Activated CD4-positive, CD25-positive, alpha-beta regulatory T cell treated with anti-CD3 and anti-CD28 coated beads, Interleukin-2, amount 50 U/mL, for 72 hours (primary cell): ENCODE measurements around the gene STIMATE.

Experiments
- DNase-seq: peaks from one replicate; pipeline ENCODE4 v3.0.0; 2021

Gene STIMATE

GRCh38 chr3:52839892-52840545, 57.3 kb downstream of the STIMATE start:
- DNase-seq: no peak

- no peak for DNase-seq
Measured at GRCh38 chr3:52839268-52839575, 58.1 kb downstream of the STIMATE start.

GRCh38 chr3:52838561-52839267, 58.6 kb downstream of the STIMATE start:
- no peak for DNase-seq

GRCh38 chr3:52836986-52837385, 60.4 kb downstream of the STIMATE start:
- no peak for DNase-seq

GRCh38 chr3:52836471-52836845, 60.9 kb downstream of the STIMATE start:
- DNase-seq: no peak

- no peak for DNase-seq
Measured at GRCh38 chr3:52835766-52836470, 61.4 kb downstream of the STIMATE start.

- no peak for DNase-seq
Measured at GRCh38 chr3:52834871-52835501, 62.4 kb downstream of the STIMATE start, which contains the start of gene MUSTN1. TSS of gene MUSTN1 (minus strand) at chr3:52835019. CDS start at chr3:52834948, 71 bp downstream.

DNA sequence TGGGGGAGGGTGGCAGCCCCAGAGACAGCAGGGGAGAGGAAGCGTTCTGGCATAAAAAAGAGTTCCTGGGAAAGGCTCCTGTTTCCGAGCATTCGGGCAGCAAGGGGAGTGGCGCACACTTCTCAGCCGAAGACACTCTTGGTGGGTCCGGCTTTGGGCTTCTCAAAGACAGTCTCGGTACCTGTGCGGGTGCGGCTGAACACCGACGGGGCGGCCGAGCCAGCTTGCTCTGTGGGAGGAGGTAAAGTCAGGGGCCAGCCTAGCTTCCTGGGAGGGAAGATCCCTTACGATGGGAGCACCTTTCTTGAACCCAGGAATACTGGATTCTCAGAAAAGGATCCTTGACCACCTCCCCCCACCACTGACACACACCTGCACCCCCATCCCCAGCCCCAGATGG, 64.1 kb downstream of the STIMATE start:
- no peak for DNase-seq

GRCh38 chr3:52831500-52832301, 65.6 kb downstream of the STIMATE start:
- DNase-seq: no peak

DNA sequence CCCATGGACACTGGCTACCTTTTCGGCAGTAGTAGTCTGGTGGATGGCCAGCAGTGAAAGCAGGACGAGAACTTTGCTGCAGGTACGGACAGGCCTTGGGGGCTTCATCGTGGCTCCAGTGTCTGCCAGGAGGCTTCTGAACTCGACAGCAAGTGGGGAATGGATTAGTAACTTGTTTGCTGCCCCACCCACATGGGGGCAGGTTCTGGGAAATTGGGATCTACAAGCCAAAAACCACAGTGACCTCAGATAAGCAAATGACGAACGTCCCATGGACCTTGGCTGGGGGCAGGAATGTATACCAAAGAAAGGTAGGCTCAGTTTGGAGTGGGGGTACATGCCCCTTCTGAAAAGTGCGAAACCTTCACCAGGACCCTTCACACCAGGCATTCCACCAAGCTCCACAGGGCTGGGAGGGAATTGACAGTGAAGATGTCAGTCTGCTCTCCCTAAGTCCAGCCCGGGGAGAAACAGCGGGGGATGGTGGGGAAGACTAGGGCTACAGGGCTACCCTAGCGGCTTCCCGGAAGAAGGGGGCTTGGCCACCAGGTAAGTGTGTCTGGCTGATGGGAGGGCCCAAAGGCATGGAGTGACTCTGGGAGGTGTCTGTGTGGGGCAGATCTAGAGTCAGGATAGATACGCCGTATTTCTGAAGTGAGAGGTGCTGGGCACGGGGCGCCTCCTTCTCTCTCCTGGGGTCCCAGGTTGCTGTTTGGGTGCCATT, 66.7 kb downstream of the STIMATE start, which contains the start of gene ITIH4:
Gene ITIH4 (minus strand): TSS at position 138 of the 724 bp plus-strand sequence. CDS start 30 bp downstream, at position 108.
- DNase-seq: no peak

DNA sequence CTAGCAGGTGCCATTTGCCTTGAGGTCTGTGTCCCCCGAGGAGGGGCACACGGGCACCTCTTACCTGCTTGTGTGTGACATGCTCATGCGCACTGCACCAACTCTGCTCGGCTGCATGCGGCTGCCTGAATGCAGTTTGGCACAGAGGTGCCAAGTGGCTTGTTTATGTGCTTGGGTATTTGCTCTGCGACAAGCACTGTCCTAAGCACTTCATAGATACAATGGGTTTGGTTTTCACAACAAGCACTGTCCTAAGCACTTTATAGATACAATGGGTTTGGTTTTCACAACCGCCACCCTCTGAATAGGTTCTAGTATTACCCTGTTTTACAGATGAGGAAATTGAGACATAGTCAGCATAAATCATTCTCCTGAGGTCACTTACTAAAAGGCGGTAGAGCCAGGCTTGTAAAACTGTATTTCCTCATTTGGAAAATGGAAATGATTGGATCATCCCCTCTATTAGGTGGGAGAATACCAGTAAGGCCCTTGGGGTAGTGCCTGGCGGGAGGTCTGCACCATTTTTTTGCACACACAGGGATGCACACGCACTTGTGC, 67.4 kb downstream of the STIMATE start:
- DNase-seq: no peak

GRCh38 chr3:52829482-52829881, 67.9 kb downstream of the STIMATE start:
- no peak for DNase-seq

GRCh38 chr3:52827866-52828376, 69.4 kb downstream of the STIMATE start:
- no peak for DNase-seq

- no peak for DNase-seq
Measured at GRCh38 chr3:52827441-52827840, 69.9 kb downstream of the STIMATE start.

DNA sequence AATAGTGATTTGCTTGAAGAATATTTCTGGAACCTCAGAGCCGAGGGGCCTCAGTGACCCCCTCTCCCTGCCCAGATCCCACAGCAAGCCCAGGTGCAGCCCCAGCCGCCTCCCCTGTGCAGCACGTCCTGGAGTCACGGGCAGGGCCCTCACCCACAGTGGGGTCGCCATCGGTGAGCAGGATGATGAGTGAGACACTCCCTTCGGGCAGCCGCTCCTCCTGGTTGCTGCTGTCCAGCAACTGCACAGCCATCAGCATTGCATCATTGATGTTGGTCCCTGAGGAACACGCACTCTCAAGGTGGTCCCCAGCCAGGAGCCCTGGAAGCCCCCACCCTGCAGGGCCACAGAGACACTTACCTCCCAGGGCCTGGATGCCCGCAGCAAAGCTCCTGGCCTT, 73.3 kb downstream of the STIMATE start:
- no peak for DNase-seq

GRCh38 chr3:52822363-52822762, 75.0 kb downstream of the STIMATE start:
- DNase-seq: no peak

- no peak for DNase-seq
Measured at GRCh38 chr3:52820736-52821135, 76.6 kb downstream of the STIMATE start.

GRCh38 chr3:52819936-52820335, 77.4 kb downstream of the STIMATE start:
- no peak for DNase-seq

- no peak for DNase-seq
Measured at GRCh38 chr3:52817860-52818259, 79.5 kb downstream of the STIMATE start.

DNA sequence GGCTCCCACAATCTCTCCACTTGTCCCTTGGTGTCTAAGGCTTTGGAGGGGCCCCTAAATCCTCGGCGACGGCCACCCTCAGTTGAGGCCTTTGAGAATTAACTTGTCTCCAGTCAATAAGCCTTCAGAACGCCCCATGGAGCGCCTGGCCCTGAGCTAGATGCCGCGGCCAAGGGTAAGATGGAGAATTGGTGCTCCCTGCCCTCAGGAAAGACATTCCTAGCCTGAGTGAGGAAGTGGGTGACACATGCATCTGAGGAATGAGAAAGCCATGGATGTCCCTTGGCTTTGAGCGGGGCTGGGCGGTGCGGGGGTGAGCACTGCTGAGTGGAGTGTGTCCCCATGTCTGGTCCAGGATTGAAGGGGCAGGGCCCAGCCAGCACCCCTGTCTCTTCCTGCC, 80.1 kb downstream of the STIMATE start:
- no peak for DNase-seq

GRCh38 chr3:52816654-52817053, 80.7 kb downstream of the STIMATE start:
- no peak for DNase-seq
